Smooth muscle cell (in vitro differentiated cells): ENCODE data around the gene HYDIN. TPM values are rescaled to one million over a fixed set of nuclear protein-coding genes. Genes with fewer than 3 reads are reported as not detected.

Experiments used
- DNase-seq: peaks from one replicate; lab custom pipeline; 2025; ENCODE audit not compliant: unreplicated experiment; lab: John Stamatoyannopoulos, UW
- H2AFZ ChIP-seq: fragments of 200-600 bp; sonication (generic); 2 replicates; pipeline ENCODE4 v1.6.0; 2016; ENCODE audit warnings: antibody characterized with exemption, low read depth, mild to moderate bottlenecking
- H3F3A ChIP-seq: fragments of 200-600 bp; sonication (generic); 2 replicates; pipeline ENCODE4 v1.6.0; 2017; ENCODE audit warnings: antibody characterized with exemption, low read depth
- H3K27ac ChIP-seq: fragments of 200-600 bp; sonication (generic); 2 replicates; pipeline ENCODE4 v1.5.1; 2016; ENCODE audit warnings: low read depth, mild to moderate bottlenecking
- H3K27me3 ChIP-seq: fragments of 200-600 bp; sonication (generic); 2 replicates; pipeline ENCODE4 v1.6.1; 2016; ENCODE audit warnings: low read depth, mild to moderate bottlenecking
- H3K36me3 ChIP-seq: fragments of 200-600 bp; sonication (generic); 2 replicates; pipeline ENCODE4 v1.5.1; 2016; ENCODE audit warnings: low read depth
- H3K4me1 ChIP-seq: fragments of 200-600 bp; sonication (generic); 2 replicates; pipeline ENCODE4 v1.5.1; 2016; ENCODE audit warnings: low read depth
- H3K4me2 ChIP-seq: fragments of 200-600 bp; sonication (generic); 2 replicates; pipeline ENCODE4 v1.6.0; 2016; ENCODE audit warnings: mild to moderate bottlenecking
- H3K4me3 ChIP-seq: fragments of 200-600 bp; sonication (generic); 2 replicates; pipeline ENCODE4 v1.5.1; 2016; ENCODE audit warnings: mild to moderate bottlenecking
- H3K79me2 ChIP-seq: fragments of 200-600 bp; sonication (generic); 2 replicates; pipeline ENCODE4 v1.6.0; 2016; ENCODE audit warnings: low read depth, mild to moderate bottlenecking
- H3K9ac ChIP-seq: fragments of 200-600 bp; sonication (generic); 2 replicates; pipeline ENCODE4 v1.6.0; 2016; ENCODE audit warnings: low read depth
- H3K9me3 ChIP-seq: fragments of 200-600 bp; sonication (generic); replicated peaks from 2 replicates; pipeline ENCODE4 v1.5.1; 2016; ENCODE audit warnings: low read depth
- H4K20me1 ChIP-seq: fragments of 200-600 bp; sonication (generic); 2 replicates; pipeline ENCODE4 v1.6.0; 2016; ENCODE audit warnings: low read depth
- CTCF ChIP-seq: fragments of 200-600 bp; sonication (generic); IDR thresholded peaks from 2 replicates; pipeline ENCODE4 v1.5.1; 2017; ENCODE audit warnings: borderline replicate concordance, mild to moderate bottlenecking, antibody characterized with exemption; ENCODE audit not compliant: insufficient read depth, poor library complexity, severe bottlenecking
- WGBS: methylation state at CpG from one replicate; pipeline ENCODE4 v1.1.7; 2016; ENCODE audit warnings: low lambda C conversion rate; 5-methylcytosine and 5-hydroxymethylcytosine counted together
- polyA plus RNA-seq: library from polyadenylated mRNA; unstranded; fragments of >200 nt; fragmentation: Nextera tagmentation; extraction: Ambion mirVana; gene quantifications from 2 replicates; pipeline ENCODE4 v1.2.1, GENCODE V29; 2016
- total RNA-seq: library from RNA; depleted of rRNA; stranded (reverse); fragments of >200 nt; gene quantifications from 2 replicates; pipeline ENCODE4 v1.2.3, GENCODE V29; 2014

Gene HYDIN
- total and polyA plus RNA-seq, 2 experiments from 2014 or later, result 0.41 to 0.45 TPM

GRCh38 chr16:71259086-71259485 is 28.6 kb upstream of the HYDIN start:
- Histone ChIP-seq H4K20me1 (no peaks in the 10 kb centered on the region), H3K4me1 (no peaks in the 10 kb centered on the region), H3F3A (no peaks in the 10 kb centered on the region), H3K9me3 (no peaks in the 10 kb centered on the region), H3K4me2 (no peak overlapping the region), H3K9ac (no peak overlapping the region), H3K79me2 (no peaks in the 10 kb centered on the region), H3K36me3 (no peaks in the 10 kb centered on the region), H3K27me3 (peaks cover 17% of the 10 kb centered on the region), H3K27ac (no peak overlapping the region), H2AFZ (no peak overlapping the region), H3K4me3 (no peak overlapping the region)
- no peak for TF ChIP-seq CTCF
- DNase-seq, result no peak
- 81% methylated on average over 5 of the region's 5 CpGs for WGBS

GRCh38 chr16:71258372-71258771 is 27.9 kb upstream of the HYDIN start:
- no peak overlapping the region for H2AFZ ChIP-seq
- H3K36me3 ChIP-seq, result no peaks in the 10 kb centered on the region
- peaks cover 17% of the 10 kb centered on the region for H3K27me3 ChIP-seq
- no peak for DNase-seq
- H3F3A ChIP-seq, result no peaks in the 10 kb centered on the region
- H4K20me1 ChIP-seq, result no peaks in the 10 kb centered on the region
- H3K9me3 ChIP-seq, result no peaks in the 10 kb centered on the region
- H3K4me1 ChIP-seq, result no peaks in the 10 kb centered on the region
- no peak overlapping the region for H3K4me3 ChIP-seq
- H3K9ac ChIP-seq, result no peak overlapping the region
- H3K79me2 ChIP-seq, result no peaks in the 10 kb centered on the region
- H3K27ac ChIP-seq, result no peak overlapping the region
- no peak for TF ChIP-seq CTCF
- no peak overlapping the region for H3K4me2 ChIP-seq
- 85% methylated on average over 1 of the region's 1 CpG for WGBS

GRCh38 chr16:71257768-71258167 is 27.2 kb upstream of the HYDIN start:
- Histone ChIP-seq H3F3A (no peaks in the 10 kb centered on the region), H2AFZ (no peak overlapping the region), H3K4me2 (no peak overlapping the region), H3K9ac (no peak overlapping the region), H3K79me2 (no peaks in the 10 kb centered on the region), H3K4me3 (no peak overlapping the region), H3K36me3 (no peaks in the 10 kb centered on the region), H3K27ac (no peak overlapping the region), H3K27me3 (peaks cover 17% of the 10 kb centered on the region), H3K4me1 (no peaks in the 10 kb centered on the region), H3K9me3 (no peaks in the 10 kb centered on the region), H4K20me1 (no peaks in the 10 kb centered on the region)
- TF ChIP-seq CTCF, result no peak
- no peak for DNase-seq
- WGBS, result 85% methylated on average over 1 of the region's 1 CpG

- H3K36me3 ChIP-seq, result no peaks in the 10 kb centered on the region
- H3K9me3 ChIP-seq, result no peaks in the 10 kb centered on the region
- H3F3A ChIP-seq, result no peaks in the 10 kb centered on the region
- H3K4me2 ChIP-seq, result no peak overlapping the region
- no peaks in the 10 kb centered on the region for H3K79me2 ChIP-seq
- H3K4me1 ChIP-seq, result no peaks in the 10 kb centered on the region
- 70% methylated on average over 6 of the region's 6 CpGs for WGBS
- no peak overlapping the region for H3K27ac ChIP-seq
- TF ChIP-seq CTCF, result no peak
- DNase-seq, result no peak
- no peak overlapping the region for H2AFZ ChIP-seq
- no peaks in the 10 kb centered on the region for H4K20me1 ChIP-seq
- no peak overlapping the region for H3K9ac ChIP-seq
- H3K4me3 ChIP-seq, result no peak overlapping the region
- peaks cover 17% of the 10 kb centered on the region for H3K27me3 ChIP-seq
Measured at GRCh38 chr16:71255721-71256120, 25.2 kb upstream of the HYDIN start.
